H1 (cell line): Measurements from ENCODE around the gene CPE. TPM values are rescaled to one million over a fixed set of nuclear protein-coding genes. Genes with fewer than 3 reads are reported as not detected.

Source experiments
- CTCF ChIA-PET: fragments of 300-600 bp; sonication (Branson Sonifier 250); formaldehyde crosslinking; loops from one replicate; lab custom pipeline; 2021; ENCODE audit not compliant: partially characterized antibody; lab: Charles Lee
- POLR2A ChIA-PET: fragments of 300-600 bp; sonication (Branson Sonifier 250); formaldehyde crosslinking; loops from one replicate; lab custom pipeline; 2021; ENCODE audit warnings: inconsistent platforms; ENCODE audit not compliant: partially characterized antibody; lab: Charles Lee
- DNase-seq, 2 experiments: peaks; one replicate each; pipeline versions ENCODE4 v3.0.0 to v3.0.0-alpha.2; 2010 to 2022; ENCODE audit warnings: low spot score in 2 of 2, low read depth in 1 of 2, mixed read lengths in 1 of 2
- FAIRE-seq: peaks from 2 replicates; lab custom pipeline; 2011; peaks lifted over from hg19 to GRCh38; lab: Jason Lieb, UNC
- H2AFZ ChIP-seq: 2 replicates; pipeline ENCODE4 v1.8.1; 2012; ENCODE audit warnings: low read length, inconsistent platforms
- H2AK5ac ChIP-seq: 2 replicates; pipeline ENCODE4 v1.6.1; 2013; ENCODE audit warnings: low read depth, low read length
- H2BK120ac ChIP-seq: replicated peaks from 2 replicates; pipeline ENCODE3; 2013; ENCODE audit warnings: low read depth, low read length, inconsistent platforms
- H2BK12ac ChIP-seq: 2 replicates; pipeline ENCODE4 v1.6.1; 2013; ENCODE audit warnings: low read depth, low read length
- H2BK15ac ChIP-seq: 2 replicates; pipeline ENCODE4 v1.6.1; 2013; ENCODE audit warnings: low read length
- H2BK20ac ChIP-seq: 2 replicates; pipeline ENCODE4 v1.6.1; 2013; ENCODE audit warnings: low read length
- H2BK5ac ChIP-seq: 2 replicates; pipeline ENCODE4 v1.6.1; 2013; ENCODE audit warnings: low read depth, low read length
- H3K14ac ChIP-seq: 2 replicates; pipeline ENCODE4 v1.6.1; 2013; ENCODE audit warnings: inconsistent platforms; ENCODE audit not compliant: insufficient read length
- H3K18ac ChIP-seq: 2 replicates; pipeline ENCODE4 v1.6.1; 2013; ENCODE audit warnings: low read length; ENCODE audit errors: extremely low read depth
- H3K23ac ChIP-seq: 2 replicates; pipeline ENCODE4 v1.6.1; 2013; ENCODE audit warnings: inconsistent platforms; ENCODE audit not compliant: insufficient read length
- H3K23me2 ChIP-seq: 2 replicates; pipeline ENCODE4 v1.6.1; 2013; ENCODE audit warnings: low read depth, low read length
- H3K27ac ChIP-seq: 2 replicates; pipeline ENCODE4 v1.6.1; 2011; ENCODE audit warnings: low read depth, low read length, inconsistent platforms
- H3K27me3 ChIP-seq, 4 experiments: replicated peaks in 1 of 4; 1 replicate in 1 of 4; 2 replicates in 3 of 4; pipeline versions ENCODE4 v1.6.1 to v1.8.1; 2011 to 2013; ENCODE audit warnings: low read length in 3 of 4, mild to moderate bottlenecking in 3 of 4, inconsistent platforms in 2 of 4, mixed read lengths in 2 of 4, moderate library complexity in 1 of 4; ENCODE audit not compliant: control insufficient read depth in 3 of 4, insufficient read depth in 3 of 4; ENCODE audit errors: extremely low read depth in 1 of 4
- H3K36me3 ChIP-seq, 4 experiments: 2 replicates each; pipeline versions ENCODE4 v1.6.1 to v1.8.1; 2011 to 2013; ENCODE audit warnings: mild to moderate bottlenecking in 4 of 4, low read length in 3 of 4, moderate library complexity in 2 of 4, control low read depth in 1 of 4, inconsistent platforms in 1 of 4; ENCODE audit not compliant: insufficient read depth in 4 of 4, control insufficient read depth in 2 of 4
- H3K4ac ChIP-seq: replicated peaks from 2 replicates; pipeline ENCODE3; 2013; ENCODE audit warnings: low read length, low read depth, mixed read lengths, inconsistent platforms; ENCODE audit not compliant: insufficient read length
- H3K4me1 ChIP-seq, 4 experiments: replicated peaks in 1 of 4; 1 replicate in 1 of 4; 2 replicates in 3 of 4; pipeline versions ENCODE4 v1.6.1 to v1.8.1; 2011 to 2013; ENCODE audit warnings: low read length in 3 of 4, inconsistent platforms in 2 of 4, mixed read lengths in 1 of 4; ENCODE audit not compliant: insufficient read depth in 4 of 4, control insufficient read depth in 3 of 4
- H3K4me2 ChIP-seq, 2 experiments: 2 replicates each; pipeline versions ENCODE4 v1.6.1 to v1.8.1; 2011 to 2013; ENCODE audit warnings: low read depth in 2 of 2, low read length in 2 of 2, control low read depth in 1 of 2, inconsistent platforms in 1 of 2, mild to moderate bottlenecking in 1 of 2; ENCODE audit not compliant: insufficient read depth in 1 of 2
- H3K4me3 ChIP-seq, 4 experiments: fragments of 200-600, 300-600 bp in 1 of 4; sonication (generic), shearing (Covaris generic), sonication (Bioruptor Twin) in 1 of 4; 2 replicates each; pipeline versions ENCODE4 v1.5.1 to v1.8.1; 2011 to 2016; ENCODE audit warnings: low read length in 4 of 4, low read depth in 3 of 4, control low read depth in 2 of 4, inconsistent platforms in 2 of 4, mild to moderate bottlenecking in 2 of 4, mixed read lengths in 1 of 4, moderate library complexity in 1 of 4; ENCODE audit not compliant: insufficient read depth in 2 of 4; ENCODE audit errors: extremely low read depth in 1 of 4
- H3K56ac ChIP-seq: replicated peaks from 2 replicates; pipeline ENCODE3; 2013; ENCODE audit warnings: low read depth, mild to moderate bottlenecking, mixed read lengths, low read length, inconsistent platforms; ENCODE audit not compliant: insufficient read length
- H3K79me1 ChIP-seq: 2 replicates; pipeline ENCODE4 v1.6.1; 2013; ENCODE audit warnings: low read depth, low read length, control low read depth
- H3K79me2 ChIP-seq, 2 experiments: 2 replicates each; pipeline versions ENCODE4 v1.6.1 to v1.8.1; 2012 to 2013; ENCODE audit warnings: low read length in 2 of 2, mild to moderate bottlenecking in 2 of 2, inconsistent platforms in 1 of 2; ENCODE audit not compliant: insufficient read depth in 2 of 2, control insufficient read depth in 1 of 2
- H3K9ac ChIP-seq, 4 experiments: replicated peaks in 1 of 4; 1 replicate in 1 of 4; 2 replicates in 3 of 4; pipeline versions ENCODE4 v1.6.1 to v1.8.1; 2011 to 2013; ENCODE audit warnings: low read depth in 3 of 4, low read length in 3 of 4, control low read depth in 2 of 4, mild to moderate bottlenecking in 2 of 4, moderate library complexity in 2 of 4, inconsistent platforms in 1 of 4; ENCODE audit errors: extremely low read depth in 1 of 4
- H3K9me3 ChIP-seq, 2 experiments: 2 replicates each; pipeline versions ENCODE4 v1.6.1 to v1.8.1; 2012 to 2013; ENCODE audit warnings: mild to moderate bottlenecking in 2 of 2, moderate library complexity in 2 of 2, control low read depth in 1 of 2, inconsistent platforms in 1 of 2, low read depth in 1 of 2, low read length in 1 of 2, mixed read lengths in 1 of 2; ENCODE audit not compliant: insufficient read depth in 2 of 2
- H4K20me1 ChIP-seq, 2 experiments: replicated peaks in 1 of 2; 2 replicates each; pipeline versions ENCODE3 to v1.8.1; 2011 to 2013; ENCODE audit warnings: inconsistent platforms in 2 of 2, low read length in 2 of 2, mild to moderate bottlenecking in 1 of 2; ENCODE audit not compliant: insufficient read depth in 2 of 2, control insufficient read depth in 1 of 2
- H4K5ac ChIP-seq: 2 replicates; pipeline ENCODE4 v1.6.1; 2013; ENCODE audit warnings: low read length, low read depth, mixed read lengths, inconsistent platforms; ENCODE audit not compliant: insufficient read length
- H4K8ac ChIP-seq: 2 replicates; pipeline ENCODE4 v1.8.0; 2013; ENCODE audit warnings: mild to moderate bottlenecking, moderate library complexity, low read length, inconsistent platforms; ENCODE audit not compliant: insufficient read depth; ENCODE audit errors: extremely low read depth
- H4K91ac ChIP-seq: replicated peaks from 2 replicates; pipeline ENCODE3; 2013; ENCODE audit warnings: low read length, mixed read lengths, inconsistent platforms; ENCODE audit not compliant: insufficient read length
- ASH2L ChIP-seq: fragments of 200-600, 300-600 bp; sonication (generic); IDR thresholded peaks from one replicate; pipeline ENCODE4 v1.7.1; 2017; ENCODE audit warnings: low read length
- CEBPB ChIP-seq: IDR thresholded peaks from 2 replicates; pipeline ENCODE4 v1.6.1; 2012; ENCODE audit warnings: low read depth, low read length
- EP300 ChIP-seq, 2 experiments: IDR thresholded peaks; 1 replicate in 1 of 2; 2 replicates in 1 of 2; pipeline ENCODE4 v1.6.1; 2011 to 2012; ENCODE audit warnings: low read depth in 2 of 2, low read length in 2 of 2, mild to moderate bottlenecking in 2 of 2, borderline replicate concordance in 1 of 2, inconsistent platforms in 1 of 2, moderate library complexity in 1 of 2
- HDAC6 ChIP-seq: IDR thresholded peaks from one replicate; pipeline ENCODE4 v1.7.1; 2012; ENCODE audit warnings: low read depth, mild to moderate bottlenecking, inconsistent platforms, low read length, moderate library complexity
- RBBP5 ChIP-seq: IDR thresholded peaks from 2 replicates; pipeline ENCODE4 v1.7.1; 2012; ENCODE audit warnings: low read depth, mild to moderate bottlenecking, inconsistent platforms, low read length, moderate library complexity, borderline replicate concordance
- RNF2 ChIP-seq: fragments of 200-900, 300-1000 bp; sonication (generic); IDR thresholded peaks from 2 replicates; pipeline ENCODE4 v1.7.1; 2016; ENCODE audit warnings: borderline replicate concordance, low read depth, mild to moderate bottlenecking, antibody characterized with exemption, low read length; ENCODE audit not compliant: poor library complexity, severe bottlenecking; ENCODE audit errors: missing control alignments
- TCF12 ChIP-seq: IDR thresholded peaks from 2 replicates; pipeline ENCODE4 v1.6.1; 2011; ENCODE audit warnings: low read depth, mild to moderate bottlenecking, low read length
- whole genome bisulfite sequencing, 2 experiments: shearing (Covaris generic) in 1 of 2; methylation state at CpG; one replicate each; pipeline versions ENCODE4 v1.1.6 to v1.1.7; 2013 to 2015; ENCODE audit warnings: low lambda C conversion rate in 2 of 2, mixed read lengths in 2 of 2, inconsistent platforms in 1 of 2, low coverage in 1 of 2, missing lambda C conversion rate in 1 of 2; ENCODE audit not compliant: insufficient replicate concordance in 2 of 2, insufficient coverage in 1 of 2, insufficient read length in 1 of 2; ENCODE audit errors: extremely low coverage in 1 of 2, missing lambda C conversion rate in 1 of 2; 5-methylcytosine and 5-hydroxymethylcytosine counted together
- polyA plus RNA-seq, 7 experiments: library from polyadenylated mRNA; depleted of rRNA in 3 of 7; stranded (reverse) in 5 of 7; unstranded in 2 of 7; fragments of >200 nt in 5 of 7; fragments of 200-250 nt in 2 of 7; gene quantifications; 1 replicate in 5 of 7; 2 replicates in 1 of 7; 4 replicates in 1 of 7; pipeline versions ENCODE4 v1.2.1 to v1.2.3, GENCODE V29; 2011 to 2013; ENCODE audit warnings: missing spikeins in 2 of 7, mixed read lengths in 2 of 7
- total RNA-seq: library from RNA; stranded (reverse); fragmentation: NEBNext Ultra II Directional; extraction: Animal tissue kit (Norgen Biotek cat#: 25700); gene quantifications from 2 replicates; pipeline ENCODE4 v1.2.1, GENCODE V29; 2021

The CPE gene
- total and polyA plus RNA-seq, 2 of the 8 experiments (the other 6 are each of a cell fraction or from before 2014, with no cell fraction given), result 9.4 to 10.2 TPM

DNA sequence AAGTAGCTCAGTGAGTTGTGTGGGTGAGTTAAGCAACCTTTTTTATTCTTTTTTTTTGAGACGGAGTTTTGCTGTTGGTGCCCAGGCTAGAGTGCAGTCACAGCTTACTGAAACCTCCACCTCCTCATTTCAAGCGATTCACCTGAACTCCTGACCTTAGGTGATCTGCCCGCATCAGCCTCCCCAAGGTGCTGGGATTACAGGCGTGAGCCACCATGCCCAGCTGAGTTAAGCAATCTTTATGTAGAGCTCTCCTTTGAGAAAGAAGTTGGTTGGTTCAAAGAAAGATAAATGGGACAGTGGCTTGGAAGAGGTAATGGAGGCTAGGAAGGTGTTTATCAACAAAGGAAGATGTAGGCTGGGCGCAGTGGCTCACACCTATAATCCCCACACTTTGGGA, 48.1 kb upstream of the CPE start:
- H4K91ac ChIP-seq, result no peak overlapping the region
- H3K36me3 ChIP-seq, result peaks cover 0 to 51% (median 12%) of the 10 kb centered on the region in 4 experiments; a peak in 5 of 8 replicates
- peaks cover 51 to 82% of the 10 kb centered on the region in 2 experiments for H3K79me2 ChIP-seq
- FAIRE-seq, result no peak
- no peaks in the 10 kb centered on the region for H3K9me3 ChIP-seq
- H3K18ac ChIP-seq, result no peak overlapping the region
- no peak overlapping the region for H2BK120ac ChIP-seq
- H3K4me3 ChIP-seq, result peak overlapping the region; percentile 16 to 97 (median 94); a peak in 6 of 8 replicates
- H4K20me1 ChIP-seq, result peaks cover 31 to 35% of the 10 kb centered on the region in 2 experiments
- no peak overlapping the region for H2BK12ac ChIP-seq
- H2AFZ ChIP-seq, result no peak overlapping the region
- no peak overlapping the region for H3K23ac ChIP-seq
- H4K8ac ChIP-seq, result no peak overlapping the region
- H3K27ac ChIP-seq, result no peak overlapping the region
- H3K4ac ChIP-seq, result no peak overlapping the region
- H2BK15ac ChIP-seq, result no peak overlapping the region
- H3K23me2 ChIP-seq, result peaks cover 3% of the 10 kb centered on the region
- DNase-seq, result no peak
- 65% methylated on average over 5 of the region's 5 CpGs; no CpG with 5 or more reads in 1 of the 2 experiments for WGBS, 2 experiments
- H3K14ac ChIP-seq, result no peak overlapping the region
- no peaks in the 10 kb centered on the region for H3K27me3 ChIP-seq
- TF ChIP-seq TCF12 (no peak), RBBP5 (no peak), RNF2 (no peak), ASH2L (no peak), HDAC6 (no peak), EP300 (IDR thresholded peaks at IDR 0.05; ENCODE audit: borderline replicate concordance in 1 of 2, low read depth in 2 of 2, low read length in 2 of 2) (no peak), CEBPB (0 out of 2 replicates have a peak, but pooled peaks have one; percentile 3)
- no peak overlapping the region for H4K5ac ChIP-seq
- no peak overlapping the region for H3K9ac ChIP-seq
- H3K56ac ChIP-seq, result no peak overlapping the region
- POLR2A ChIA-PET, result no interaction called here
- H2AK5ac ChIP-seq, result no peak overlapping the region
- CTCF ChIA-PET, result interaction anchor here (0.6 to 3.2 kb wide), 5 partner anchors 14 to 199 kb away, joined by 3 to 10 read pairs (median 8); no protein-coding TSS in a partner anchor
- H3K4me1 ChIP-seq, result peaks cover 5 to 11% (median 8%) of the 10 kb centered on the region in 4 experiments
- no peak overlapping the region for H2BK20ac ChIP-seq
- peak overlapping the region; percentile 88 to 90 for H3K4me2 ChIP-seq
- H3K79me1 ChIP-seq, result no peaks in the 10 kb centered on the region; the same call in 1 of the 2 replicates
- no peak overlapping the region for H2BK5ac ChIP-seq
